Gastrocnemius medialis (tissue), 4 donors: ENCODE measurements around the gene SLC46A1. TPM values are rescaled to one million over a fixed set of nuclear protein-coding genes. Genes with fewer than 3 reads are reported as not detected.

Experiments used
- ATAC-seq, 2 donors: fragments of 150-250 bp; one replicate each; pipeline ENCODE4 v1.9.1; 2016
- DNase-seq, 2 donors: peaks; one replicate each; pipeline ENCODE4 v3.0.0-alpha.2; 2019
- H3K27ac ChIP-seq, 4 donors: fragments of 200-600 bp; sonication (generic); 1 replicate in 1 of 4; 2 replicates in 3 of 4; pipeline ENCODE4 v1.5.1; 2016 to 2018; ENCODE audit warnings: mild to moderate bottlenecking in 2 of 4, moderate library complexity in 1 of 4
- H3K27me3 ChIP-seq, 3 donors: fragments of 200-600 bp; sonication (generic) in 2 of 3; 1 replicate in 1 of 3; 2 replicates in 2 of 3; pipeline versions ENCODE4 v1.5.1 to v1.6.0; 2016 to 2019; ENCODE audit warnings: mild to moderate bottlenecking in 1 of 3, moderate library complexity in 1 of 3
- H3K36me3 ChIP-seq, 2 donors: fragments of 200-600 bp; sonication (generic) in 1 of 2; one replicate each; pipeline ENCODE4 v1.5.1; 2017 to 2018
- H3K4me1 ChIP-seq, 2 donors: fragments of 200-600 bp; sonication (generic) in 1 of 2; one replicate each; pipeline ENCODE4 v1.5.1; 2016 to 2017; ENCODE audit warnings: mild to moderate bottlenecking in 2 of 2
- H3K4me3 ChIP-seq, 4 donors: fragments of 200-600 bp; sonication (generic) in 3 of 4; 1 replicate in 1 of 4; 2 replicates in 3 of 4; pipeline ENCODE4 v1.5.1; 2016 to 2019; ENCODE audit warnings: mild to moderate bottlenecking in 2 of 4
- H3K9me3 ChIP-seq, 3 donors: fragments of 200-600 bp; sonication (generic) in 2 of 3; 1 replicate in 1 of 3; 2 replicates in 2 of 3; pipeline ENCODE4 v1.5.1; 2016 to 2019
- CTCF ChIP-seq, 5 experiments: fragments of 450-650 bp in 3 of 5; fragments of 200-600 bp in 2 of 5; sonication (generic) in 2 of 5; IDR thresholded peaks in 4 of 5; conservative IDR thresholded peaks in 1 of 5; 1 replicate in 4 of 5; 2 replicates in 1 of 5; pipeline ENCODE4 v1.5.1; 2016 to 2019; ENCODE audit warnings: antibody characterized with exemption in 5 of 5, mild to moderate bottlenecking in 3 of 5, moderate library complexity in 3 of 5
- POLR2A ChIP-seq, 2 donors: fragments of 450-650 bp; IDR thresholded peaks; one replicate each; pipeline ENCODE4 v1.6.1; 2017; ENCODE audit warnings: antibody characterized with exemption in 2 of 2, mild to moderate bottlenecking in 2 of 2, moderate library complexity in 2 of 2
- in situ Hi-C, 4 donors: fragments of 200-750 bp; cut with MboI; loops; one replicate each; pipeline versions ENCODE4 v1.15.0 to v1.8.0; 2017; ENCODE audit warnings: low sequenced_read_pairs in 4 of 4
- intact Hi-C: fragments of 100-400 bp; cut with DNase I; formaldehyde crosslinking; loops from one replicate; pipeline ENCODE4 v1.15.1; 2023; ENCODE audit warnings: low total_unique reads
- total RNA-seq, 4 donors: library from RNA; depleted of rRNA; stranded (reverse); fragments of >200 nt; gene quantifications; one replicate each; pipeline versions ENCODE4 v1.1.0 to v1.2.3, GENCODE V29; 2016

SLC46A1 gene
- total RNA-seq, 4 donors from 2014 or later, result 1.9 to 3.5 (median 2.4) TPM

GRCh38 chr17:28364665-28365363 lies 41.2 kb downstream of the SLC46A1 start, which contains the start of gene SEBOX:
SEBOX (minus strand) TSS chr17:28365199; CDS start chr17:28365151, 48 bp downstream.
- Histone ChIP-seq H3K4me3 (no peak within 1 kb of the TSS), H3K27me3 (no peaks in the 10 kb centered on the region), H3K36me3 (peaks cover 0 to 50% of the 10 kb centered on the region in 2 donors), H3K4me1 (no peaks in the 10 kb centered on the region), H3K27ac (no peak within 1 kb of the TSS), H3K9me3 (no peaks in the 10 kb centered on the region)
- TF ChIP-seq CTCF (IDR thresholded peaks at IDR 0.05 in 4 of 5, conservative IDR thresholded peaks at IDR 0.05 in 1 of 5) (no peak), POLR2A (IDR thresholded peaks at IDR 0.05) (no peak)
- in situ Hi-C loops, result loop anchor here in 1 of 4 donors (25.0 kb wide), 1 partner anchor 597 kb away; the partner anchor contains the start of gene PHF12
- DNase-seq (no peak), ATAC-seq (no peak)
- intact Hi-C loops, result no loop called here

GRCh38 chr17:28363776-28364650 lies 42.0 kb downstream of the SLC46A1 start:
- in situ Hi-C loops, result loop anchor here in 1 of 4 donors (25.0 kb wide), 1 partner anchor 598 kb away; the partner anchor contains the start of gene PHF12
- intact Hi-C loops, result no loop called here
- Histone ChIP-seq H3K27ac (no peak overlapping the region), H3K4me3 (no peak overlapping the region), H3K36me3 (peaks cover 0 to 58% of the 10 kb centered on the region in 2 donors), H3K27me3 (no peaks in the 10 kb centered on the region), H3K4me1 (no peaks in the 10 kb centered on the region), H3K9me3 (no peaks in the 10 kb centered on the region)
- DNase-seq (no peak), ATAC-seq (no peak)
- TF ChIP-seq CTCF (IDR thresholded peaks at IDR 0.05 in 4 of 5, conservative IDR thresholded peaks at IDR 0.05 in 1 of 5) (no peak), POLR2A (IDR thresholded peaks at IDR 0.05) (no peak)

GRCh38 chr17:28363186-28363585 lies 42.8 kb downstream of the SLC46A1 start:
- intact Hi-C loops, result no loop called here
- ATAC-seq (no peak), DNase-seq (no peak)
- peaks cover 5 to 7% of the 10 kb centered on the region in 2 donors for H3K4me1 ChIP-seq
- H3K4me3 ChIP-seq, result no peak overlapping the region
- H3K27me3 ChIP-seq, result no peaks in the 10 kb centered on the region
- peaks cover 0 to 59% of the 10 kb centered on the region in 2 donors for H3K36me3 ChIP-seq
- no peaks in the 10 kb centered on the region for H3K9me3 ChIP-seq
- no peak for TF ChIP-seq POLR2A (IDR thresholded peaks at IDR 0.05)
- TF ChIP-seq CTCF (IDR thresholded peaks at IDR 0.05 in 4 of 5, conservative IDR thresholded peaks at IDR 0.05 in 1 of 5), result no peak
- in situ Hi-C loops, result loop anchor here in 1 of 4 donors (25.0 kb wide), 1 partner anchor 599 kb away; the partner anchor contains the start of gene PHF12
- no peak overlapping the region for H3K27ac ChIP-seq

- in situ Hi-C loops, result loop anchor here in 1 of 4 donors (25.0 kb wide), 1 partner anchor 604 kb away; the partner anchor contains the start of gene PHF12
- Histone ChIP-seq H3K9me3 (no peaks in the 10 kb centered on the region), H3K4me3 (peak overlapping the region; percentile 88 to 98 (median 94)), H3K36me3 (peaks cover 4 to 65% of the 10 kb centered on the region in 2 donors), H3K27ac (peak overlapping the region; percentile 94 to 97 (median 96)), H3K27me3 (no peaks in the 10 kb centered on the region), H3K4me1 (peaks cover 24 to 26% of the 10 kb centered on the region in 2 donors)
- no peak for TF ChIP-seq CTCF (IDR thresholded peaks at IDR 0.05 in 4 of 5, conservative IDR thresholded peaks at IDR 0.05 in 1 of 5)
- no peak for TF ChIP-seq POLR2A (IDR thresholded peaks at IDR 0.05)
- DNase-seq (no peak), ATAC-seq (no peak)
- intact Hi-C loops, result loop anchor here (1.0 to 5.0 kb wide), 4 partner anchors 13 to 594 kb away; partner anchors contain the start of genes IFT20, PHF12, SARM1 and TMEM97
These were observed 48.2 kb downstream of the SLC46A1 start for GRCh38 chr17:28357901-28358197.
